ENCODE data around the gene NANOS1. TPM values are rescaled to one million over a fixed set of nuclear protein-coding genes. Genes with fewer than 3 reads are reported as not detected.

NANOS1 gene
- total RNA-seq, 1 donor from 2014 or later: 10.2 TPM

GRCh38 chr10:119051775-119052174 is 22.3 kb downstream of the NANOS1 start:
- peaks cover 51% of the 10 kb centered on the region for H3K36me3 Mint-ChIP-seq
- peaks cover 96% of the 10 kb centered on the region for H3K79me2 ChIP-seq (ENCODE audit: low read depth)
- H3K9ac ChIP-seq: no peak overlapping the region
- no peaks in the 10 kb centered on the region for H3K4me1 Mint-ChIP-seq
- no peak overlapping the region for H3K4me3 Mint-ChIP-seq
- H3K27ac ChIP-seq: no peak overlapping the region
- TF ChIP-seq CTCF (IDR thresholded peaks at IDR 0.05) (no peak), EZH2phosphoT487 (IDR thresholded peaks at IDR 0.05) (no peak), EZH2 (IDR thresholded peaks at IDR 0.05) (no peak)
- no peaks in the 10 kb centered on the region for H3K4me1 ChIP-seq
- H3K27me3 Mint-ChIP-seq (ENCODE audit: insufficient read depth, low read depth): no peaks in the 10 kb centered on the region
- peaks cover 52% of the 10 kb centered on the region for H3K36me3 ChIP-seq
- peaks cover 50% of the 10 kb centered on the region for H4K20me1 ChIP-seq (ENCODE audit: low read depth)
- H3K9me3 Mint-ChIP-seq: no peaks in the 10 kb centered on the region
- no peak overlapping the region for H3K4me2 ChIP-seq
- peaks cover 5% of the 10 kb centered on the region for H3F3A ChIP-seq (ENCODE audit: low read depth)
- no peaks in the 10 kb centered on the region for H3K9me3 ChIP-seq (ENCODE audit: low read depth)
- no peak overlapping the region for H2AFZ ChIP-seq (replicated peaks)
- no peaks in the 10 kb centered on the region for H3K27me3 ChIP-seq
- DNase-seq (ENCODE audit: low spot score): no peak
- no peak overlapping the region for H3K27ac Mint-ChIP-seq
- no peak overlapping the region for H3K4me3 ChIP-seq

- no peak overlapping the region for H3K4me3 ChIP-seq
- H3K36me3 ChIP-seq: peaks cover 71% of the 10 kb centered on the region
- H3K4me1 Mint-ChIP-seq: peaks cover 10% of the 10 kb centered on the region
- H3K36me3 Mint-ChIP-seq: peaks cover 65% of the 10 kb centered on the region
- no peak for DNase-seq (ENCODE audit: low spot score)
- H3K27ac ChIP-seq: no peak overlapping the region
- no peaks in the 10 kb centered on the region for H3K9me3 ChIP-seq (ENCODE audit: low read depth)
- peaks cover 6% of the 10 kb centered on the region for H3F3A ChIP-seq (ENCODE audit: low read depth)
- H3K9me3 Mint-ChIP-seq: no peaks in the 10 kb centered on the region
- H2AFZ ChIP-seq (replicated peaks): no peak overlapping the region
- no peaks in the 10 kb centered on the region for H3K27me3 ChIP-seq
- peaks cover 91% of the 10 kb centered on the region for H3K79me2 ChIP-seq (ENCODE audit: low read depth)
- TF ChIP-seq EZH2phosphoT487 (IDR thresholded peaks at IDR 0.05) (no peak), CTCF (IDR thresholded peaks at IDR 0.05) (no peak), EZH2 (IDR thresholded peaks at IDR 0.05) (no peak)
- no peak overlapping the region for H3K4me3 Mint-ChIP-seq
- peaks cover 22% of the 10 kb centered on the region for H4K20me1 ChIP-seq (ENCODE audit: low read depth)
- no peak overlapping the region for H3K4me2 ChIP-seq
- no peaks in the 10 kb centered on the region for H3K27me3 Mint-ChIP-seq (ENCODE audit: insufficient read depth, low read depth)
- no peak overlapping the region for H3K27ac Mint-ChIP-seq
- H3K9ac ChIP-seq: no peak overlapping the region
- H3K4me1 ChIP-seq: no peaks in the 10 kb centered on the region
These were observed 26.0 kb downstream of the NANOS1 start for GRCh38 chr10:119055472-119055871.

- peaks cover 92% of the 10 kb centered on the region for H3K79me2 ChIP-seq (ENCODE audit: low read depth)
- H3K4me3 ChIP-seq: no peak overlapping the region
- no peak for DNase-seq (ENCODE audit: low spot score)
- H3K27ac ChIP-seq: no peak overlapping the region
- H3K27me3 ChIP-seq: no peaks in the 10 kb centered on the region
- no peaks in the 10 kb centered on the region for H3K9me3 ChIP-seq (ENCODE audit: low read depth)
- no peak overlapping the region for H3K9ac ChIP-seq
- Mint-ChIP-seq H3K36me3 (peaks cover 55% of the 10 kb centered on the region), H3K4me3 (no peak overlapping the region), H3K27me3 (ENCODE audit: insufficient read depth, low read depth) (peaks cover 2% of the 10 kb centered on the region), H3K9me3 (no peaks in the 10 kb centered on the region), H3K27ac (no peak overlapping the region), H3K4me1 (peaks cover 19% of the 10 kb centered on the region)
- H3K4me2 ChIP-seq: no peak overlapping the region
- no peak overlapping the region for H2AFZ ChIP-seq (replicated peaks)
- peaks cover 24% of the 10 kb centered on the region for H4K20me1 ChIP-seq (ENCODE audit: low read depth)
- TF ChIP-seq EZH2 (IDR thresholded peaks at IDR 0.05) (no peak), CTCF (IDR thresholded peaks at IDR 0.05) (no peak), EZH2phosphoT487 (IDR thresholded peaks at IDR 0.05) (no peak)
- no peaks in the 10 kb centered on the region for H3K4me1 ChIP-seq
- H3F3A ChIP-seq (ENCODE audit: low read depth): peaks cover 6% of the 10 kb centered on the region
- peaks cover 62% of the 10 kb centered on the region for H3K36me3 ChIP-seq
These were observed 28.5 kb downstream of the NANOS1 start for GRCh38 chr10:119058010-119058409.
